Measurements from ENCODE around the gene RNF7. TPM values are rescaled to one million over a fixed set of nuclear protein-coding genes. Genes with fewer than 3 reads are reported as not detected.

The RNF7 gene
- total and polyA plus RNA-seq, 2 of the 13 experiments (the other 11 are each of a cell fraction or from before 2014, with no cell fraction given), result 66.4 to 94.7 TPM

DNA sequence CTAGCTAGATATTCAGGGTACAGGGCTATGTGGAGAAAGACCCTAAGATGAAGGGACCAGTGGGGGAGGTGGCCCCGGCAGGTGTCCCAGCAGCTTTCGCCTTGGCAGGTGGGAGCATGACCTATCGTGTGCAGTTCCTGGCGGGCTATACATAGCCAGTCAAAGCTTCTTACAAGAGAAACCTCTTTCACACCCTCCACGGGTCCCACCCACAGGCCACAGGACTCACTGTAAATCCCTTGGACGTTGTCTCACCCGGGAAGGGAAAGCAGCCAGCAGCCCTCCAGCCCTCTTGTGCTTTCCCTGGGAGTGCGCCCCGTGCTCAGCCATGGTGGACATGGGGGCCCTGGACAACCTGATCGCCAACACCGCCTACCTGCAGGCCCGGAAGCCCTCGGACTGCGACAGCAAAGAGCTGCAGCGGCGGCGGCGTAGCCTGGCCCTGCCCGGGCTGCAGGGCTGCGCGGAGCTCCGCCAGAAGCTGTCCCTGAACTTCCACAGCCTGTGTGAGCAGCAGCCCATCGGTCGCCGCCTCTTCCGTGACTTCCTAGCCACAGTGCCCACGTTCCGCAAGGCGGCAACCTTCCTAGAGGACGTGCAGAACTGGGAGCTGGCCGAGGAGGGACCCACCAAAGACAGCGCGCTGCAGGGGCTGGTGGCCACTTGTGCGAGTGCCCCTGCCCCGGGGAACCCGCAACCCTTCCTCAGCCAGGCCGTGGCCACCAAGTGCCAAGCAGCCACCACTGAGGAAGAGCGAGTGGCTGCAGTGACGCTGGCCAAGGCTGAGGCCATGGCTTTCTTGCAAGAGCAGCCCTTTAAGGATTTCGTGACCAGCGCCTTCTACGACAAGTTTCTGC is 40.1 kb downstream of the RNF7 start (continued):
- no peak for TF ChIP-seq PRPF4 (IDR thresholded peaks at IDR 0.05; ENCODE audit: low read depth, low read length, poor library complexity, severe bottlenecking)
- no peak for TF ChIP-seq ZNF678 (CRISPR knock-in tag; IDR thresholded peaks at IDR 0.05)
- no peak for TF ChIP-seq MXD3 (CRISPR knock-in tag; IDR thresholded peaks at IDR 0.05)
- no peak for TF ChIP-seq TERF1 (CRISPR knock-in tag; IDR thresholded peaks at IDR 0.05)
- TF ChIP-seq GABPA (IDR thresholded peaks at IDR 0.05; ENCODE audit: low read depth, low read length), result no peak
- TF ChIP-seq GABPA (CRISPR knock-in tag; IDR thresholded peaks at IDR 0.05; ENCODE audit: low read depth), result no peak
- TF ChIP-seq GLI4 (CRISPR knock-in tag; IDR thresholded peaks at IDR 0.05; ENCODE audit: borderline replicate concordance), result no peak
- no peak for TF ChIP-seq ZNF740 (CRISPR knock-in tag; IDR thresholded peaks at IDR 0.05)

DNA sequence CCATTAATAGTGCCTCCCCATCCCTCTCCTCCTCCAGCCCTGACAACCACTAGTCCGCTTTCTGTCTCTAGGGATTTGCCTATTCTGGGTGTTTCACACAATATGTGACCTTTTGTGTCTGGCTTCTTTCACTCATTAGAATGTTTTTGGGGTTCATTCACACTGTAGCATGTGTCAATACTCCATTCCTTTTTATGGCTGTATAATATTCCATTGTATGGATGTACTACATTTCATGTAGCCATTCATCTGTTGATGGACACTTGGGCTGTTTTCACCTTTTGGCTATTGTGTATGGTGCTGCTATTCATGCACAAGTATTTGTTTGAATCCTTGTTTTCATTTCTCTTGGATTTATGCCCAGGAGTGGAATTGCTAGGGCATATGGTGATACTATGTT is 41.6 kb downstream of the RNF7 start:
- in situ Hi-C loops (cut with HindIII; ENCODE audit: extremely low pct_ligation_motif_present, low pct_unique_long_range_greater_than_20kb) (no loop called here), intact Hi-C loops (cut with micrococcal nuclease; ENCODE audit: unreplicated experiment) (no loop called here)
- no peak overlapping the region for H2AFZ ChIP-seq (ENCODE audit: low read length)
- no peak overlapping the region for H3K9ac ChIP-seq (ENCODE audit: insufficient read depth, low read depth, low read length)
- no TSS peak for BruUV-seq (replicated peaks)
- POLR2A ChIA-PET, result no interaction called here
- no peaks in the 10 kb centered on the region for H3K9me3 ChIP-seq (ENCODE audit: low read length)
- no peaks in the 10 kb centered on the region for H3K79me2 ChIP-seq (ENCODE audit: insufficient read depth, low read length)
- FAIRE-seq (no peak), DNase-seq (ENCODE audit: low spot score) (no peak), ATAC-seq (no peak)
- CTCF ChIA-PET (ENCODE audit: low intra/inter-chr PET ratio, low total read pairs), result no interaction called here
- H3K36me3 ChIP-seq (replicated peaks in 1 of 2; ENCODE audit: control insufficient read depth in 1 of 2, insufficient read depth in 2 of 2, low read length in 2 of 2), result no peaks in the 10 kb centered on the region
- peaks cover 0 to 3% of the 10 kb centered on the region in 2 experiments; a peak in 1 of 5 replicates for H3K27me3 ChIP-seq (ENCODE audit: control insufficient read depth in 1 of 2, insufficient read depth in 2 of 2, low read length in 2 of 2)
- peaks cover 11% of the 10 kb centered on the region for H3K4me1 ChIP-seq (ENCODE audit: insufficient read depth, low read length)
- no peak overlapping the region for H3K27ac ChIP-seq (ENCODE audit: extremely low read length, insufficient read depth, low read length)
- 100% methylated on average over 1 of the region's 1 CpG for WGBS (ENCODE audit: low lambda C conversion rate)
- H3K4me2 ChIP-seq (ENCODE audit: low read depth, low read length), result no peak overlapping the region
- H4K20me1 ChIP-seq (ENCODE audit: insufficient read depth, low read length), result no peaks in the 10 kb centered on the region
- H3K4me3 ChIP-seq (replicated peaks in 1 of 3; ENCODE audit: insufficient read depth in 1 of 3, low read depth in 2 of 3, low read length in 3 of 3), result no peak overlapping the region
- TF ChIP-seq POLR2A (IDR thresholded peaks at IDR 0.05; ENCODE audit: insufficient read depth in 1 of 2, low read depth in 2 of 2, low read length in 2 of 2) (no peak), SRSF4 (IDR thresholded peaks at IDR 0.05; ENCODE audit: low read depth, low read length, poor library complexity, severe bottlenecking) (no peak), SIN3B (IDR thresholded peaks at IDR 0.05; ENCODE audit: low read length) (no peak), IKZF4 (CRISPR knock-in tag; IDR thresholded peaks at IDR 0.05; ENCODE audit: borderline replicate concordance, low read depth, not compliant biosample characterization) (no peak)
- TF ChIP-seq, protein P1, sequence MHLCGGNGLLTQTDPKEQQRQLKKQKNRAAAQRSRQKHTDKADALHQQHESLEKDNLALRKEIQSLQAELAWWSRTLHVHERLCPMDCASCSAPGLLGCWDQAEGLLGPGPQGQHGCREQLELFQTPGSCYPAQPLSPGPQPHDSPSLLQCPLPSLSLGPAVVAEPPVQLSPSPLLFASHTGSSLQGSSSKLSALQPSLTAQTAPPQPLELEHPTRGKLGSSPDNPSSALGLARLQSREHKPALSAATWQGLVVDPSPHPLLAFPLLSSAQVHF (CRISPR knock-in tag; IDR thresholded peaks at IDR 0.05), result no peak
- TF ChIP-seq, protein P2, sequence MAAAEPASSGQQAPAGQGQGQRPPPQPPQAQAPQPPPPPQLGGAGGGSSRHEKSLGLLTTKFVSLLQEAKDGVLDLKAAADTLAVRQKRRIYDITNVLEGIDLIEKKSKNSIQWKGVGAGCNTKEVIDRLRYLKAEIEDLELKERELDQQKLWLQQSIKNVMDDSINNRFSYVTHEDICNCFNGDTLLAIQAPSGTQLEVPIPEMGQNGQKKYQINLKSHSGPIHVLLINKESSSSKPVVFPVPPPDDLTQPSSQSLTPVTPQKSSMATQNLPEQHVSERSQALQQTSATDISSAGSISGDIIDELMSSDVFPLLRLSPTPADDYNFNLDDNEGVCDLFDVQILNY (CRISPR knock-in tag; conservative IDR thresholded peaks at IDR 0.05), result no peak
- TF ChIP-seq, protein P3, sequence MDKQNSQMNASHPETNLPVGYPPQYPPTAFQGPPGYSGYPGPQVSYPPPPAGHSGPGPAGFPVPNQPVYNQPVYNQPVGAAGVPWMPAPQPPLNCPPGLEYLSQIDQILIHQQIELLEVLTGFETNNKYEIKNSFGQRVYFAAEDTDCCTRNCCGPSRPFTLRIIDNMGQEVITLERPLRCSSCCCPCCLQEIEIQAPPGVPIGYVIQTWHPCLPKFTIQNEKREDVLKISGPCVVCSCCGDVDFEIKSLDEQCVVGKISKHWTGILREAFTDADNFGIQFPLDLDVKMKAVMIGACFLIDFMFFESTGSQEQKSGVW (CRISPR knock-in tag; IDR thresholded peaks at IDR 0.05; ENCODE audit: borderline replicate concordance), result no peak
- TF ChIP-seq, protein P4, sequence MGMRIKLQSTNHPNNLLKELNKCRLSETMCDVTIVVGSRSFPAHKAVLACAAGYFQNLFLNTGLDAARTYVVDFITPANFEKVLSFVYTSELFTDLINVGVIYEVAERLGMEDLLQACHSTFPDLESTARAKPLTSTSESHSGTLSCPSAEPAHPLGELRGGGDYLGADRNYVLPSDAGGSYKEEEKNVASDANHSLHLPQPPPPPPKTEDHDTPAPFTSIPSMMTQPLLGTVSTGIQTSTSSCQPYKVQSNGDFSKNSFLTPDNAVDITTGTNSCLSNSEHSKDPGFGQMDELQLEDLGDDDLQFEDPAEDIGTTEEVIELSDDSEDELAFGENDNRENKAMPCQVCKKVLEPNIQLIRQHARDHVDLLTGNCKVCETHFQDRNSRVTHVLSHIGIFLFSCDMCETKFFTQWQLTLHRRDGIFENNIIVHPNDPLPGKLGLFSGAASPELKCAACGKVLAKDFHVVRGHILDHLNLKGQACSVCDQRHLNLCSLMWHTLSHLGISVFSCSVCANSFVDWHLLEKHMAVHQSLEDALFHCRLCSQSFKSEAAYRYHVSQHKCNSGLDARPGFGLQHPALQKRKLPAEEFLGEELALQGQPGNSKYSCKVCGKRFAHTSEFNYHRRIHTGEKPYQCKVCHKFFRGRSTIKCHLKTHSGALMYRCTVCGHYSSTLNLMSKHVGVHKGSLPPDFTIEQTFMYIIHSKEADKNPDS (CRISPR knock-in tag; IDR thresholded peaks at IDR 0.05), result no peak
